IMR-90 (cell line): ENCODE data around the gene ZDHHC12.

ENCODE experiments used
- BHLHE40 ChIP-seq: fragments of 150-350 bp; IDR thresholded peaks from 2 replicates; pipeline ENCODE4 v1.6.1; 2016; ENCODE audit warnings: mild to moderate bottlenecking, low read depth, low read length
- CEBPB ChIP-seq: IDR thresholded peaks from 2 replicates; pipeline ENCODE4 v1.6.1; 2012; ENCODE audit warnings: low read depth, low read length, improper control_type of control experiment
- ELK1 ChIP-seq: fragments of 150-350 bp; IDR thresholded peaks from 2 replicates; pipeline ENCODE4 v1.6.1; 2016; ENCODE audit warnings: low read depth, mild to moderate bottlenecking, low read length, moderate library complexity, borderline replicate concordance
- FOS ChIP-seq: fragments of 150-350 bp; IDR thresholded peaks from 2 replicates; pipeline ENCODE4 v1.6.1; 2016; ENCODE audit warnings: low read depth, low read length
- MAZ ChIP-seq: IDR thresholded peaks from 2 replicates; pipeline ENCODE4 v1.6.1; 2012; ENCODE audit warnings: low read depth, mild to moderate bottlenecking, low read length, improper control_type of control experiment, moderate library complexity, borderline replicate concordance
- MXI1 ChIP-seq: IDR thresholded peaks from 2 replicates; pipeline ENCODE4 v1.6.1; 2012; ENCODE audit warnings: low read depth, mild to moderate bottlenecking, low read length, moderate library complexity, borderline replicate concordance
- NFE2L2 ChIP-seq: fragments of 150-350 bp; IDR thresholded peaks from 2 replicates; pipeline ENCODE4 v1.6.1; 2016; ENCODE audit warnings: low read depth, mild to moderate bottlenecking, low read length
- POLR2A ChIP-seq: IDR thresholded peaks from 2 replicates; pipeline ENCODE4 v1.6.1; 2012; ENCODE audit warnings: mild to moderate bottlenecking, low read depth, low read length
- RAD21 ChIP-seq: IDR thresholded peaks from 2 replicates; pipeline ENCODE4 v1.6.1; 2012; ENCODE audit warnings: low read length, improper control_type of control experiment
- RCOR1 ChIP-seq: IDR thresholded peaks from 2 replicates; pipeline ENCODE4 v1.6.1; 2012; ENCODE audit warnings: mild to moderate bottlenecking, low read length, improper control_type of control experiment; ENCODE audit not compliant: insufficient replicate concordance
- RFX5 ChIP-seq: IDR thresholded peaks from 2 replicates; pipeline ENCODE4 v1.8.0; 2012; ENCODE audit warnings: low read depth, mild to moderate bottlenecking, low read length, moderate library complexity
- SMC3 ChIP-seq: fragments of 150-350 bp; IDR thresholded peaks from 2 replicates; pipeline ENCODE4 v1.6.1; 2016; ENCODE audit warnings: low read depth, mild to moderate bottlenecking, antibody characterized with exemption, low read length, moderate library complexity
- TF ChIP-seq, protein P1 (sequence below): conservative IDR thresholded peaks from 2 replicates; pipeline ENCODE4 v1.5.1; 2012; ENCODE audit warnings: mild to moderate bottlenecking, low read depth, low read length, improper control_type of control experiment
- TF ChIP-seq, protein P2 (sequence below): fragments of 150-350 bp; IDR thresholded peaks from 2 replicates; pipeline ENCODE4 v1.6.1; 2017; ENCODE audit warnings: mild to moderate bottlenecking, antibody characterized with exemption, low read length, low read depth

GRCh38 chr9:128723866-128724743 is at the start of gene ZDHHC12:
- TF ChIP-seq POLR2A (peak; percentile 21; the same call in 1 of the 2 replicates), BHLHE40 (no peak), RAD21 (no peak), FOS (no peak), MXI1 (no peak), CEBPB (no peak), RFX5 (no peak), SMC3 (no peak), MAZ (peak; percentile 52; the same call in 1 of the 2 replicates), RCOR1 (peak; percentile 98), NFE2L2 (no peak), ELK1 (no peak)
- TF ChIP-seq, protein P1, sequence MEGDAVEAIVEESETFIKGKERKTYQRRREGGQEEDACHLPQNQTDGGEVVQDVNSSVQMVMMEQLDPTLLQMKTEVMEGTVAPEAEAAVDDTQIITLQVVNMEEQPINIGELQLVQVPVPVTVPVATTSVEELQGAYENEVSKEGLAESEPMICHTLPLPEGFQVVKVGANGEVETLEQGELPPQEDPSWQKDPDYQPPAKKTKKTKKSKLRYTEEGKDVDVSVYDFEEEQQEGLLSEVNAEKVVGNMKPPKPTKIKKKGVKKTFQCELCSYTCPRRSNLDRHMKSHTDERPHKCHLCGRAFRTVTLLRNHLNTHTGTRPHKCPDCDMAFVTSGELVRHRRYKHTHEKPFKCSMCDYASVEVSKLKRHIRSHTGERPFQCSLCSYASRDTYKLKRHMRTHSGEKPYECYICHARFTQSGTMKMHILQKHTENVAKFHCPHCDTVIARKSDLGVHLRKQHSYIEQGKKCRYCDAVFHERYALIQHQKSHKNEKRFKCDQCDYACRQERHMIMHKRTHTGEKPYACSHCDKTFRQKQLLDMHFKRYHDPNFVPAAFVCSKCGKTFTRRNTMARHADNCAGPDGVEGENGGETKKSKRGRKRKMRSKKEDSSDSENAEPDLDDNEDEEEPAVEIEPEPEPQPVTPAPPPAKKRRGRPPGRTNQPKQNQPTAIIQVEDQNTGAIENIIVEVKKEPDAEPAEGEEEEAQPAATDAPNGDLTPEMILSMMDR = no peak
- TF ChIP-seq, protein P2, sequence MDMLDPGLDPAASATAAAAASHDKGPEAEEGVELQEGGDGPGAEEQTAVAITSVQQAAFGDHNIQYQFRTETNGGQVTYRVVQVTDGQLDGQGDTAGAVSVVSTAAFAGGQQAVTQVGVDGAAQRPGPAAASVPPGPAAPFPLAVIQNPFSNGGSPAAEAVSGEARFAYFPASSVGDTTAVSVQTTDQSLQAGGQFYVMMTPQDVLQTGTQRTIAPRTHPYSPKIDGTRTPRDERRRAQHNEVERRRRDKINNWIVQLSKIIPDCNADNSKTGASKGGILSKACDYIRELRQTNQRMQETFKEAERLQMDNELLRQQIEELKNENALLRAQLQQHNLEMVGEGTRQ = no peak
